ENCODE measurements around the gene IMPG2. TPM values are rescaled to one million over a fixed set of nuclear protein-coding genes. Genes with fewer than 3 reads are reported as not detected.

IMPG2 gene
- total RNA-seq, 1 experiment from 2014 or later, result 0.04 TPM

GRCh38 chr3:101281521-101282030, 38.8 kb downstream of the IMPG2 start:
- H3K27ac Mint-ChIP-seq, result no peak overlapping the region
- POLR2A ChIA-PET, result no interaction called here
- no peaks in the 10 kb centered on the region for H3K9me3 Mint-ChIP-seq

GRCh38 chr3:101279765-101280385, 40.5 kb downstream of the IMPG2 start:
- Mint-ChIP-seq H3K9me3 (no peaks in the 10 kb centered on the region), H3K4me1 (0 out of 2 replicates have a peak, but pooled peaks cover 6% of the 10 kb centered on the region), H3K4me3 (no peak overlapping the region), H3K36me3 (no peaks in the 10 kb centered on the region), H3K27ac (no peak overlapping the region), H3K27me3 (ENCODE audit: low read depth) (peaks cover 41% of the 10 kb centered on the region)
- no peak for ATAC-seq
- no peak for DNase-seq (ENCODE audit: low spot score)
- ChIA-PET CTCF (no interaction called here), POLR2A (no interaction called here)
- TF ChIP-seq ZNF219 (CRISPR knock-in tag; IDR thresholded peaks at IDR 0.05; ENCODE audit: borderline replicate concordance), result no peak

More at GRCh38 chr3:101281521-101282030, 38.8 kb downstream of the IMPG2 start:
- no peak for DNase-seq (ENCODE audit: low spot score)
- Mint-ChIP-seq H3K27me3 (ENCODE audit: low read depth) (peaks cover 24% of the 10 kb centered on the region), H3K36me3 (no peaks in the 10 kb centered on the region), H3K4me1 (0 out of 2 replicates have a peak, but pooled peaks cover 6% of the 10 kb centered on the region), H3K4me3 (no peak overlapping the region)
- TF ChIP-seq ETV6 (CRISPR knock-in tag; IDR thresholded peaks at IDR 0.05) (no peak), CDX4 (CRISPR knock-in tag; IDR thresholded peaks at IDR 0.05; ENCODE audit: borderline replicate concordance) (no peak), ZNF512 (CRISPR knock-in tag; IDR thresholded peaks at IDR 0.05; ENCODE audit: borderline replicate concordance) (no peak), TEAD1 (CRISPR knock-in tag; IDR thresholded peaks at IDR 0.05) (no peak)
- CTCF ChIA-PET, result no interaction called here
- ATAC-seq, result no peak

GRCh38 chr3:101279162-101279561, 41.2 kb downstream of the IMPG2 start:
- POLR2A ChIA-PET, result no interaction called here
- no peak for TF ChIP-seq PREB (CRISPR knock-in tag; IDR thresholded peaks at IDR 0.05; ENCODE audit: borderline replicate concordance)
- TF ChIP-seq RORB (CRISPR knock-in tag; IDR thresholded peaks at IDR 0.05), result no peak
- no peak for TF ChIP-seq NFYB (CRISPR knock-in tag; conservative IDR thresholded peaks at IDR 0.05; ENCODE audit: low read depth)
- no peak for TF ChIP-seq CDX4 (CRISPR knock-in tag; IDR thresholded peaks at IDR 0.05; ENCODE audit: borderline replicate concordance)
- no peak for TF ChIP-seq ZNF263 (CRISPR knock-in tag; IDR thresholded peaks at IDR 0.05; ENCODE audit: low read depth)
- TF ChIP-seq ZNF232 (CRISPR knock-in tag; IDR thresholded peaks at IDR 0.05), result no peak
- TF ChIP-seq SOX15 (CRISPR knock-in tag; IDR thresholded peaks at IDR 0.05), result no peak
- TF ChIP-seq PRRX2 (CRISPR knock-in tag; IDR thresholded peaks at IDR 0.05), result no peak
- no peak for TF ChIP-seq ATF2 (CRISPR knock-in tag; IDR thresholded peaks at IDR 0.05; ENCODE audit: borderline replicate concordance, low read depth)
- no peak for TF ChIP-seq OVOL2 (CRISPR knock-in tag; IDR thresholded peaks at IDR 0.05; ENCODE audit: borderline replicate concordance)
- no peak for TF ChIP-seq SMAD4 (CRISPR knock-in tag; IDR thresholded peaks at IDR 0.05)
- no peak for TF ChIP-seq EMX1 (CRISPR knock-in tag; IDR thresholded peaks at IDR 0.05)
- no peak for TF ChIP-seq TEAD1 (CRISPR knock-in tag; IDR thresholded peaks at IDR 0.05)
- no peak for TF ChIP-seq HMGA2 (CRISPR knock-in tag; IDR thresholded peaks at IDR 0.05)
- Mint-ChIP-seq H3K27me3 (ENCODE audit: low read depth) (peaks cover 49% of the 10 kb centered on the region), H3K27ac (no peak overlapping the region), H3K4me1 (0 out of 2 replicates have a peak, but pooled peaks cover 6% of the 10 kb centered on the region), H3K36me3 (no peaks in the 10 kb centered on the region), H3K9me3 (no peaks in the 10 kb centered on the region), H3K4me3 (no peak overlapping the region)
- CTCF ChIA-PET, result no interaction called here
- no peak for DNase-seq (ENCODE audit: low spot score)
- no peak; the same call in 1 of the 2 replicates for ATAC-seq
